Measurements from ENCODE around the gene DNAJC2.

GRCh38 chr7:103341466-103341865 lies 3.1 kb downstream of the DNAJC2 start:
- TF ChIP-seq, protein P1, sequence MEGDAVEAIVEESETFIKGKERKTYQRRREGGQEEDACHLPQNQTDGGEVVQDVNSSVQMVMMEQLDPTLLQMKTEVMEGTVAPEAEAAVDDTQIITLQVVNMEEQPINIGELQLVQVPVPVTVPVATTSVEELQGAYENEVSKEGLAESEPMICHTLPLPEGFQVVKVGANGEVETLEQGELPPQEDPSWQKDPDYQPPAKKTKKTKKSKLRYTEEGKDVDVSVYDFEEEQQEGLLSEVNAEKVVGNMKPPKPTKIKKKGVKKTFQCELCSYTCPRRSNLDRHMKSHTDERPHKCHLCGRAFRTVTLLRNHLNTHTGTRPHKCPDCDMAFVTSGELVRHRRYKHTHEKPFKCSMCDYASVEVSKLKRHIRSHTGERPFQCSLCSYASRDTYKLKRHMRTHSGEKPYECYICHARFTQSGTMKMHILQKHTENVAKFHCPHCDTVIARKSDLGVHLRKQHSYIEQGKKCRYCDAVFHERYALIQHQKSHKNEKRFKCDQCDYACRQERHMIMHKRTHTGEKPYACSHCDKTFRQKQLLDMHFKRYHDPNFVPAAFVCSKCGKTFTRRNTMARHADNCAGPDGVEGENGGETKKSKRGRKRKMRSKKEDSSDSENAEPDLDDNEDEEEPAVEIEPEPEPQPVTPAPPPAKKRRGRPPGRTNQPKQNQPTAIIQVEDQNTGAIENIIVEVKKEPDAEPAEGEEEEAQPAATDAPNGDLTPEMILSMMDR (IDR thresholded peaks at IDR 0.05; ENCODE audit: poor library complexity, severe bottlenecking): no peak
- TF ChIP-seq EZH2 (IDR thresholded peaks at IDR 0.05; ENCODE audit: borderline replicate concordance, insufficient read depth, low read length, poor library complexity, severe bottlenecking) (no peak), MXI1 (conservative IDR thresholded peaks at IDR 0.05; ENCODE audit: poor library complexity, severe bottlenecking) (no peak)
